GM18520 (cell line): ENCODE measurements around the gene FAM186B.
"Not testable (repeated sequence)": the region's sequence is repeated elsewhere in the genome, so short reads cannot be mapped to it uniquely, and the experiment has no call there.

Experiments
- ATAC-seq: cut with Tn5 transposase; IDR thresholded peaks from one replicate; pipeline ENCODE4 v1.9.1; 2021; ENCODE audit not compliant: unreplicated experiment

The FAM186B gene

GRCh38 chr12:49612210-49612609 lies 6.8 kb upstream of the FAM186B start:
- ATAC-seq, result no peak

GRCh38 chr12:49610785-49611184 lies 5.3 kb upstream of the FAM186B start:
- ATAC-seq, result not testable (repeated sequence)

GRCh38 chr12:49609875-49610154 lies 4.4 kb upstream of the FAM186B start:
- ATAC-seq, result no peak

DNA sequence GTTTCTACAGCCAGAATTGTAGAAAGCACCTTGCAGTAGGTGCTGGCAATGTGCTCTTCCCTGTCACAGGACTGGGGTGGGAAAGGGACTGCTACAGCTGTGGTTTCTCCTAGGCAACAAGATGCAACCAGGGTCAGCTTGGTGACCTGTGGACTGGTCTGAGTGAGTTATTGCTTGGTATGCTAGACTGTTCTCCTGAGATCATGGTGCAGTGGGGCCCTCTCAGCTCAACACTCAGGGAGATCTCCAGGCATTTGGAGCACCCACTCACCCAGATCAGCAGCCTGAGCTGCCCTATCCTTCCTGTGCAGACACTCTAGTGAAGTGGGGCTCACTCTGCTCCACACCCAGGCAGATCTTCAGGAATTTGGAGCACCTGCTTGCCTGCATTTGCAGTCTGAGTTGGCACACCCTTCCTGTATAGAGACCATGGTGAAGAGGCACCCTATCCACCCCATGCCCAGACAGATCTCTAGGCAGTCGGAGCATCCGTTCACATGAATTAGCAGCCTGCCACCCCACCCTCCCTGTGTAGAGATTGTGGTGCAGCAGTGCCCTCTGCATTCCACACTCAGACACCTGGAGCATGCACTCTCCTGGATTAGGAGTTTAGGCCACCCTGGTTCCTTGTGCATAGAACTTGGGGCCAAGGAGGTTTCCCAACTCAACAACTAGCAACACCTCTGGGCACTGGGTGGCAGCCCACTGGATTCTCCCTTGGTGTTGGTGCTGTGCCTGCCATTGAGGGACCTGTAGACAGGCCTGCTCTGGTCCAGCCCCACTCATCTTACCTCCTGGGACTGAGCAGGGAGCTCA lies 3.8 kb upstream of the FAM186B start:
- no peak for ATAC-seq

DNA sequence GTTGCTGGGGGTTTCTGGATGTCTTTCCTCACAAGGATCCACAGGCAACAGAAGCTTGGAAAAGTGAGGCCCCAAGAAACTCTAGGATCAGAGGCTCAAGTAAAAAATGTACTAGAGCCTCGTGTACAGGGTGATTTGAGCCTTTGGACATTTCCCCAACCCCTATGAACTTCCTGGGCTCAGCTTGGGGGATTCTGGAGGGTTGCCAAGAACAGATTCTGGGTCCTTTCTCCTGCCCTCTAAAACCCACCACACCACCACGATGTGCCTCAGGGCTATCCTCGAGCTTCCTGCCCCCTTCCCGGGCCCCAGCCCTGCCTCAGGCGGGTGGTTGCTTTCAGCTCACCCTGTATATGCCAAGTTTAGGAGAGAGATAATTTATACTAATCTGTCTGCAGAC lies 583 bp downstream of the FAM186B start:
- ATAC-seq, result no peak

- no peak for ATAC-seq
Observed at GRCh38 chr12:49603721-49604120, 1.7 kb downstream of the FAM186B start.

- ATAC-seq, result no peak
Observed at GRCh38 chr12:49599961-49600360, 5.5 kb downstream of the FAM186B start.

DNA sequence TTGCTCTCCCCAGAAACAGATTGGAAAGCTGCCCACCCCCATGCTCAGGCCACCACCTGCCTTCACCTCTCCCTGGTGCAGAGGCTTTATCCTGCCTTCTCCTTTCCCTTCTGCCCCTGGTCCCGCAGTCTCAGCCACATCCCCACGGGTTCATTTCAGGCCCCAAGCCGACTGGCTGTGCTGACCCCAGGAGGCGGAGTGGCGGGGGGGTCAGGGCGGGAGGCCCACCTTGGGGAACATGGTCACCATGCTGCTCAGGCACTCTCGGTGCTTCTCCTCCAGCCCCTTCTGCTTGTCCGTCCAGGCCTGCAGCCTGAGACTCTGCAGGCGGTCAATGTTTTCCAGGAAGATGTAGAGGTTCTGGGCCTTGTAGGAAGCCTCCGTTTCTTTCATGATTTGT lies 6.9 kb downstream of the FAM186B start:
- no peak for ATAC-seq

- no peak for ATAC-seq
Observed at GRCh38 chr12:49588721-49589516, 16.5 kb downstream of the FAM186B start.

GRCh38 chr12:49588281-49588680 lies 17.2 kb downstream of the FAM186B start:
- no peak for ATAC-seq

- ATAC-seq, result no peak
Observed at GRCh38 chr12:49587174-49587908, 18.1 kb downstream of the FAM186B start.

GRCh38 chr12:49585477-49586459 lies 19.7 kb downstream of the FAM186B start:
- ATAC-seq, result no peak

GRCh38 chr12:49584591-49584990 lies 20.8 kb downstream of the FAM186B start:
- no peak for ATAC-seq

DNA sequence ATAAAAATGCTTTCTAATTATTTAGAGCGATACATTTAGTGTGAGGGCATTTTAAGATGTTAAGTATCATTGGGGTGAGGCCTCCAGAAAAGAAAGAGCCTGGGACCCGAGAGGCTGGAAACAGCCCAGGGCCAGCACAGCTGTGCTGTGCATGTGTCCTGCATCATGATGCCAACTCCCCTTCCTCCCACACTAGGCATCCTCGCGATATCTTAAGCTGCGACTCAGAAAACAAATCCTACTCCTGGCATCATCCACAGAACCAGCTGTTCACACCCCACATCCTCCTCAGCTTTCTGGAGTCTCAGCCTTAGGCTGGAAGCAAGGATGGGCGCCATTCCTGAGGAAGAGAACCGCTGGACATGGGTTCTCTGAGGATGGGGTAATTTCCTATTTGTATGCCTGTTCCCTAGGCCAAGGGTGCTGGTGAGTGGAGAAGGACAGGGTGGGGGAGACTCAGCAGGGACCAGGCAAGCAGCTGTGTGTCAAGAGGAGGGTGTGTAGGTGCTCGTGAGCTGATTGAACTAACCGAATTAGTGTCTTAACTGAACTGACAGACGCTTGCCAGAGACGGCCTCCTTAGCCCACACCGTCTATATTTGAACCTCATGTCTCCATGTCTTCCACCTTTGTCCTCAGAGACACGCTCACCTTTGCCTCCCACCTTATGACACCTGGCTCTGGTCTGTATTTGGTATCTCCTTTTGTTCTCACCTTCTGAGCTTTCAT lies 21.9 kb downstream of the FAM186B start:
- no peak for ATAC-seq

DNA sequence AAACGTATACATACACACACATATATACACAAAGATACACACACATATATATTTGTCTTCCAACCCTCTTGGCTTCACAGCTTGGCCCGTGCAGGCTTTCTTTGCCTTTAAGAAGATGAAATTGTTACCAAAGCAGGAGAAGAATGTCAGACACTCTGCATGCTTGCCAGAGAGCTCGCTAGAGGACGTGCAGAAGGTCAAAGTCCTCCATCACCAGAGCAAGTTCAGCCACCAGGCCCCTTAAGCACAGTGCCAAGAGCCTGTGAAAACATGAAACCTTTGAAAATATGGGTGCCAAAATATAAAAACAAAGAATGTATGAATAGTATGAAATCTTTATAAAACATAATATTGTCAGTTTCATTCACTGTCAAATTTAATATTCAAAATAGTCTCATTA lies 22.6 kb downstream of the FAM186B start:
- ATAC-seq, result no peak

GRCh38 chr12:49582201-49582600 lies 23.2 kb downstream of the FAM186B start:
- no peak for ATAC-seq

DNA sequence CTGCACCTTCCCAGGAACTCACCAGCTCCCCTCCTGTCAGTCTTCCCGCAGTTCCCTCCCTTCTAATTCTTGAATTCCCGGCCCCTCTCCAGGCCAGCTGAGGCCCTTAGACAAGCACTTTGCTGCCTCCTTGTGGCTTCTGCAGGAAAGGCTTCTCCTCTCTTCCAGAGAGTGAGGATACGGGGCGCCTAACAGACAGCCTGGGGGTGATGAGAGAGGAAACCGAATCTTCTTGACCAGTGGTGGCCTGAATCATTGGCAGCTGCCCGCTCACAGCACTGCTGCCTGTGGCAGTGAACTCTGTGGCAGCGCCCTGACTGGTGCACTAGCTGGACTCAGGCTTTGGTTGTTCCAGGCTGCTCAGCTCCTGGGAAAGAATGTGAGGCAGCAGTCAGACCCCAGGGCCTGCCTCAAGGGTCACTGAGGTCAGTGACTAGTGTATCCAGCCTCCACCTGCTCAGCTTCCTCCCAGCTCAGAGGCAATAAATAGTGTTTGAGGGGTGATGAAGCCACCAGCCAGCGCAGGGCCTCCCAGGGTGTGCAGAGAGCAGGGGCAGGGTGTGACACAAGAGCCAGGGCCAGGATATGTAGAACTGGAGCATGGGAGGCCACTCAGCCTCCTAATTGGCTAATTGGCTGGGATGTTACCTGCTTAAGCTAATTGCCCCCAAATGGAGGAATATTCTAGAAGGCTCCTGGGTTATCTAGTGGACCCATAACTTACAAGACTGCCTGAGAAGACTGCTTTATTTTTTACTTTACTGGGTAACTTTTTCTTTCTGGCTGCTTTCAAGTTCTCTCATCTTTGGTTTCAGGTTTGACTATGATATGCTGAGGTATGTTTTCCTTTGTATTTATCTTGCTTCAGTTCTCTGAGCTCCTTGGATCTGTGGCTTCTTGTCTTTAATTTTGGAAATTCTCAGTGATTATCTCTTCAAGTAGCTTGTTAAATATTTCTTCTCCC lies 24.6 kb downstream of the FAM186B start:
- no peak for ATAC-seq

GRCh38 chr12:49578471-49579112 lies 26.8 kb downstream of the FAM186B start:
- no peak for ATAC-seq
